ENCODE results near the gene RALGPS1. TPM values are rescaled to one million over a fixed set of nuclear protein-coding genes. Genes with fewer than 3 reads are reported as not detected.
A peak's percentile ranks its signal among the peaks of the same experiment; 100 is the strongest.

The RALGPS1 gene
- total and polyA plus RNA-seq, 2 of the 8 experiments (the other 6 are each of a cell fraction or from before 2014, with no cell fraction given) = 20.0 to 23.5 TPM

- Histone ChIP-seq H3K23ac (ENCODE audit: insufficient read length) (no peak overlapping the region), H3K79me1 (ENCODE audit: low read depth, low read length) (no peaks in the 10 kb centered on the region), H3K23me2 (ENCODE audit: low read depth, low read length) (no peaks in the 10 kb centered on the region; the same call in 1 of the 2 replicates), H3K4me1 (replicated peaks in 1 of 4; ENCODE audit: control insufficient read depth in 3 of 4, insufficient read depth in 4 of 4, low read length in 3 of 4) (no peaks in the 10 kb centered on the region), H3K9me3 (ENCODE audit: insufficient read depth in 2 of 2, low read depth in 1 of 2, low read length in 1 of 2) (no peaks in the 10 kb centered on the region), H4K5ac (ENCODE audit: insufficient read length, low read depth, low read length) (no peak overlapping the region), H2AFZ (ENCODE audit: low read length) (no peak overlapping the region), H3K27ac (ENCODE audit: low read depth, low read length) (no peak overlapping the region), H4K8ac (ENCODE audit: extremely low read depth, insufficient read depth, low read length) (no peak overlapping the region), H4K91ac (replicated peaks; ENCODE audit: insufficient read length, low read length) (no peak overlapping the region), H3K14ac (ENCODE audit: insufficient read length) (no peak overlapping the region), H3K4me3 (ENCODE audit: extremely low read depth in 1 of 4, insufficient read depth in 2 of 4, low read depth in 3 of 4, low read length in 4 of 4) (no peak overlapping the region), H2AK5ac (ENCODE audit: low read depth, low read length) (no peak overlapping the region), H4K20me1 (replicated peaks in 1 of 2; ENCODE audit: control insufficient read depth in 1 of 2, insufficient read depth in 2 of 2, low read length in 2 of 2) (no peaks in the 10 kb centered on the region), H3K36me3 (ENCODE audit: control insufficient read depth in 2 of 4, insufficient read depth in 4 of 4, low read length in 3 of 4) (no peaks in the 10 kb centered on the region), H2BK20ac (ENCODE audit: low read length) (no peak overlapping the region), H3K27me3 (replicated peaks in 1 of 4; ENCODE audit: control insufficient read depth in 3 of 4, extremely low read depth in 1 of 4, insufficient read depth in 3 of 4, low read length in 3 of 4) (no peaks in the 10 kb centered on the region), H2BK15ac (ENCODE audit: low read length) (no peak overlapping the region), H2BK120ac (replicated peaks; ENCODE audit: low read depth, low read length) (no peak overlapping the region), H2BK5ac (ENCODE audit: low read depth, low read length) (no peak overlapping the region), H3K56ac (replicated peaks; ENCODE audit: insufficient read length, low read depth, low read length) (no peak overlapping the region), H3K18ac (ENCODE audit: extremely low read depth, low read length) (no peak overlapping the region), H3K9ac (replicated peaks in 1 of 4; ENCODE audit: extremely low read depth in 1 of 4, low read depth in 3 of 4, low read length in 3 of 4) (no peak overlapping the region), H3K4ac (replicated peaks; ENCODE audit: insufficient read length, low read depth, low read length) (no peak overlapping the region), H3K4me2 (ENCODE audit: insufficient read depth in 1 of 2, low read depth in 2 of 2, low read length in 2 of 2) (no peak overlapping the region), H3K79me2 (ENCODE audit: control insufficient read depth in 1 of 2, insufficient read depth in 2 of 2, low read length in 2 of 2) (no peaks in the 10 kb centered on the region), H2BK12ac (ENCODE audit: low read depth, low read length) (no peak overlapping the region)
- TF ChIP-seq CTCF (IDR thresholded peaks at IDR 0.05; ENCODE audit: control extremely low read depth in 1 of 3, insufficient read depth in 1 of 3, low read depth in 1 of 3, low read length in 3 of 3) = peak in 1 of 3 experiments; percentile 6; a peak in 1 of 4 replicates
- no peak for TF ChIP-seq MAFK (IDR thresholded peaks at IDR 0.05; ENCODE audit: low read depth, low read length)
- 0 out of 4 replicates have a peak, but pooled peaks of 1 of the 2 experiments have one; percentile 2 for TF ChIP-seq RAD21 (IDR thresholded peaks at IDR 0.05 in 1 of 2, conservative IDR thresholded peaks at IDR 0.05 in 1 of 2; ENCODE audit: low read depth in 2 of 2, low read length in 2 of 2)
- ChIA-PET POLR2A (ENCODE audit: partially characterized antibody) (no interaction called here), CTCF (ENCODE audit: partially characterized antibody) (interaction anchor here (0.7 to 2.8 kb wide), 8 partner anchors 8 to 75 kb away, joined by 3 to 18 read pairs (median 4); no protein-coding TSS in a partner anchor)
- 83% methylated on average over 4 of the region's 4 CpGs; no CpG with 5 or more reads in 1 of the 2 experiments for WGBS, 2 experiments (ENCODE audit: extremely low coverage in 1 of 2, insufficient coverage in 1 of 2, insufficient read length in 1 of 2, insufficient replicate concordance in 2 of 2, low coverage in 1 of 2, low lambda C conversion rate in 2 of 2, missing lambda C conversion rate in 1 of 2)
- DNase-seq (ENCODE audit: low read depth in 1 of 2, low spot score in 2 of 2) (no peak), FAIRE-seq (no peak)
Measured at GRCh38 chr9:126894052-126894603, 20.5 kb upstream of the RALGPS1 start.

Data from H1 (cell line).